ENCODE data around the gene GPA33. TPM values are rescaled to one million over a fixed set of nuclear protein-coding genes. Genes with fewer than 3 reads are reported as not detected.

The GPA33 gene
- total RNA-seq, 1 experiment from 2014 or later: not detected

DNA sequence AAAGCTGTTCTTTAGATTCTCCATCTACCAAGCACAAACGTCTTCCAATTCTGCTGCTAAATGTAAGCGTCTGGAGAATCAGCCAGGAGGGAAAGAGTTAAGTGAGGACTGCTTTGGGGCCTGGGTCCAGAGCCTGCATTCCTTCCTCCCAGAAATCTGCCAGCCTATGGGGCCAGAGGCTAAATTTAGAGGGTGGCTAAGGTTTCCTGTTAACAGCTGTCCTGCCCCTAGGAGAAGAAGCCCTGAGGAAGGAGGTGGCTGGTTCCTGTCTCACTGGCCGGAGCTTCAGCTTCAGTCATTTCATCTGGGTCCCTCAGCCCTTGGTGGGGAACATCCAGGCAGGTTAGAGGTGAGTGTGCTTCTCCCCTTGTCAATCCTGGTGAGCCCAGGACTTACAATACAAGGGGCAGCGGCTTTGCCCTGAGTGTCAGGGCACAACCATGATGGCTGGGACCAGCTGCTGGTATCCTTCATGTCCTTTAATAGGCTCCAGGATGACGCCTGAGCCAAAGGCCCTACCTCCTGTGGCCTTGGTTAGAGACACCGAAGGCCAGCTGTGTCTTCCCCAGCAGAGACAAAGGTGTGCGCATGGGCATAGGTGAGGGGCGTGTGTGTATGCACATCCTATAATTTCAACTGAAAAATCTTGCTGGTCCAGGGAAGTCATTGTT, 3.8 kb upstream of the GPA33 start, which contains the start of gene STYXL2:
TSS of gene STYXL2 (plus strand) at position 230 of the 671 bp plus-strand sequence. CDS start 775 bp downstream, outside the sequence.
- no peak within 1 kb of the TSS for H2BK5ac ChIP-seq (ENCODE audit: insufficient read length, low read length)
- no peaks in the 10 kb centered on the region for H4K20me1 ChIP-seq (ENCODE audit: control insufficient read depth, insufficient read depth, insufficient read length)
- H3T11ph ChIP-seq (ENCODE audit: low read length): no peak within 1 kb of the TSS
- H3K9me3 ChIP-seq (ENCODE audit: control insufficient read depth, low read depth, low read length): no peaks in the 10 kb centered on the region
- Mint-ChIP-seq H3K4me1 (peaks cover 12 to 15% of the 10 kb centered on the region in 2 experiments), H3K9me3 (no peaks in the 10 kb centered on the region), H3K4me3 (no peak within 1 kb of the TSS; a peak in 1 of 5 replicates), H3K27me3 (ENCODE audit: low read depth) (peaks cover 2% of the 10 kb centered on the region; the same call in 1 of the 2 replicates), H3K36me3 (ENCODE audit: insufficient read depth in 1 of 3, low read depth in 3 of 3) (peaks cover 0 to 4% (median 0%) of the 10 kb centered on the region in 3 experiments; a peak in 1 of 7 replicates), H3K27ac (peak within 1 kb of the TSS in 1 of 3 experiments; percentile 24; a peak in 1 of 7 replicates)
- no peak within 1 kb of the TSS for H3K23ac ChIP-seq (ENCODE audit: insufficient read length, low read depth, low read length)
- WGBS (ENCODE audit: extremely low coverage, insufficient read length, low lambda C conversion rate): no CpG with 5 or more reads among the region's 8 CpGs
- no peak within 1 kb of the TSS for H4K91ac ChIP-seq (ENCODE audit: insufficient read length, low read depth, low read length)
- no peak within 1 kb of the TSS for H2BK20ac ChIP-seq (ENCODE audit: low read depth, low read length, poor library complexity, severe bottlenecking)
- H3K79me2 ChIP-seq (ENCODE audit: insufficient read depth, low read length): no peaks in the 10 kb centered on the region
- H2AFZ ChIP-seq (ENCODE audit: low read length): no peak within 1 kb of the TSS
- no peak within 1 kb of the TSS for H2AK5ac ChIP-seq (ENCODE audit: insufficient read length, low read length)
- no peak within 1 kb of the TSS for H2BK120ac ChIP-seq (ENCODE audit: low read depth, low read length, poor library complexity, severe bottlenecking)
- H3K27me3 ChIP-seq (ENCODE audit: insufficient read depth, low read length): no peaks in the 10 kb centered on the region; the same call in 1 of the 2 replicates
- H2BK15ac ChIP-seq (ENCODE audit: low read depth, low read length): no peak within 1 kb of the TSS
- no peak within 1 kb of the TSS for H3K9ac ChIP-seq (ENCODE audit: extremely low read depth, insufficient read length, low read length)
- H3K23me2 ChIP-seq (ENCODE audit: insufficient read length, low read depth, low read length, poor library complexity, severe bottlenecking): no peaks in the 10 kb centered on the region
- H3K56ac ChIP-seq (ENCODE audit: insufficient read length, low read depth, low read length): no peak within 1 kb of the TSS
- no peak within 1 kb of the TSS for H3K14ac ChIP-seq (ENCODE audit: insufficient read depth, low read length)
- no peaks in the 10 kb centered on the region for H3K79me1 ChIP-seq (ENCODE audit: insufficient read depth, low read depth, low read length, poor library complexity, severe bottlenecking)
- H3K4ac ChIP-seq (ENCODE audit: low read depth, low read length): no peak within 1 kb of the TSS
- H3K27ac ChIP-seq (ENCODE audit: insufficient read length, low read depth, low read length): no peak within 1 kb of the TSS
- TF ChIP-seq, protein P1, sequence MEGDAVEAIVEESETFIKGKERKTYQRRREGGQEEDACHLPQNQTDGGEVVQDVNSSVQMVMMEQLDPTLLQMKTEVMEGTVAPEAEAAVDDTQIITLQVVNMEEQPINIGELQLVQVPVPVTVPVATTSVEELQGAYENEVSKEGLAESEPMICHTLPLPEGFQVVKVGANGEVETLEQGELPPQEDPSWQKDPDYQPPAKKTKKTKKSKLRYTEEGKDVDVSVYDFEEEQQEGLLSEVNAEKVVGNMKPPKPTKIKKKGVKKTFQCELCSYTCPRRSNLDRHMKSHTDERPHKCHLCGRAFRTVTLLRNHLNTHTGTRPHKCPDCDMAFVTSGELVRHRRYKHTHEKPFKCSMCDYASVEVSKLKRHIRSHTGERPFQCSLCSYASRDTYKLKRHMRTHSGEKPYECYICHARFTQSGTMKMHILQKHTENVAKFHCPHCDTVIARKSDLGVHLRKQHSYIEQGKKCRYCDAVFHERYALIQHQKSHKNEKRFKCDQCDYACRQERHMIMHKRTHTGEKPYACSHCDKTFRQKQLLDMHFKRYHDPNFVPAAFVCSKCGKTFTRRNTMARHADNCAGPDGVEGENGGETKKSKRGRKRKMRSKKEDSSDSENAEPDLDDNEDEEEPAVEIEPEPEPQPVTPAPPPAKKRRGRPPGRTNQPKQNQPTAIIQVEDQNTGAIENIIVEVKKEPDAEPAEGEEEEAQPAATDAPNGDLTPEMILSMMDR (conservative IDR thresholded peaks at IDR 0.05): no peak
- H4K8ac ChIP-seq (replicated peaks; ENCODE audit: insufficient read length, low read depth, low read length): no peak within 1 kb of the TSS
- no peak within 1 kb of the TSS for H3K18ac ChIP-seq (ENCODE audit: insufficient read length, low read depth, low read length)
- H3K4me2 ChIP-seq (ENCODE audit: insufficient read depth, insufficient read length, low read length): no peak within 1 kb of the TSS
- H4K5ac ChIP-seq (ENCODE audit: insufficient read length, low read depth, low read length): no peak within 1 kb of the TSS
- H2BK12ac ChIP-seq (ENCODE audit: insufficient read length, low read depth, low read length): no peak within 1 kb of the TSS
- no peaks in the 10 kb centered on the region for H3K4me1 ChIP-seq (ENCODE audit: insufficient read depth, low read length)
- DNase-seq: no peak
